Right renal cortex interstitium (tissue), 3 donors: ENCODE data around the gene CLEC4C. TPM values are rescaled to one million over a fixed set of nuclear protein-coding genes. Genes with fewer than 3 reads are reported as not detected.
"Not testable (repeated sequence)": the region's sequence is repeated elsewhere in the genome, so short reads cannot be mapped to it uniquely, and the experiment has no call there.

Experiments
- DNase-seq, 3 donors: peaks; one replicate each; pipeline ENCODE4 v3.0.0-alpha.2; 2013; ENCODE audit warnings: low read depth in 3 of 3, low spot score in 2 of 3
- polyA plus RNA-seq, 3 donors: library from polyadenylated mRNA; unstranded; fragments of 120-200 nt; gene quantifications; one replicate each; pipeline ENCODE4 v1.2.1, GENCODE V29; 2013; ENCODE audit not compliant: insufficient read length in 3 of 3

Gene CLEC4C
- polyA plus RNA-seq, result under 1 TPM in 1 of 3 donors, not detected in 2; 0.28 TPM

- no peak for DNase-seq
Measured at GRCh38 chr12:7747246-7747645, at the start of gene CLEC4C. Gene CLEC4C, minus strand, starts transcription at chr12:7747375. Its CDS starts 27 bp downstream, at chr12:7747348.

- DNase-seq, result no peak
Measured at GRCh38 chr12:7793211-7793610, 46.0 kb upstream of the CLEC4C start.

GRCh38 chr12:7788884-7789528 lies 41.8 kb upstream of the CLEC4C start, which contains the start of gene NANOG:
Gene NANOG, plus strand, starts transcription at chr12:7789402. Its CDS starts 213 bp downstream, at chr12:7789615.
- not testable (repeated sequence) for DNase-seq

GRCh38 chr12:7788294-7788660 lies 41.1 kb upstream of the CLEC4C start:
- no peak for DNase-seq

GRCh38 chr12:7787574-7788293 lies 40.6 kb upstream of the CLEC4C start:
- no peak for DNase-seq

GRCh38 chr12:7784701-7785100 lies 37.5 kb upstream of the CLEC4C start:
- no peak for DNase-seq

GRCh38 chr12:7783433-7783832 lies 36.3 kb upstream of the CLEC4C start:
- DNase-seq, result not testable (repeated sequence)

- DNase-seq, result no peak
Measured at GRCh38 chr12:7782055-7782454, 34.9 kb upstream of the CLEC4C start.

- no peak for DNase-seq
Measured at GRCh38 chr12:7781274-7781673, 34.1 kb upstream of the CLEC4C start.

GRCh38 chr12:7769999-7770398 lies 22.8 kb upstream of the CLEC4C start:
- DNase-seq, result no peak

GRCh38 chr12:7758766-7759140 lies 11.6 kb upstream of the CLEC4C start:
- DNase-seq, result no peak

GRCh38 chr12:7756993-7757392 lies 9.8 kb upstream of the CLEC4C start:
- DNase-seq, result no peak

GRCh38 chr12:7755668-7756067 lies 8.5 kb upstream of the CLEC4C start:
- DNase-seq, result not testable (repeated sequence)

GRCh38 chr12:7751941-7752922 lies 5.1 kb upstream of the CLEC4C start:
- DNase-seq, result not testable (repeated sequence)

GRCh38 chr12:7751394-7751793 lies 4.2 kb upstream of the CLEC4C start:
- DNase-seq, result no peak

- no peak for DNase-seq
Measured at GRCh38 chr12:7750350-7750749, 3.2 kb upstream of the CLEC4C start.

GRCh38 chr12:7749442-7749841 lies 2.3 kb upstream of the CLEC4C start:
- no peak for DNase-seq

- DNase-seq, result no peak
Measured at GRCh38 chr12:7748852-7749251, 1.7 kb upstream of the CLEC4C start.

- DNase-seq, result no peak
Measured at GRCh38 chr12:7732993-7733392, 14.2 kb downstream of the CLEC4C start.

GRCh38 chr12:7731486-7731885 lies 15.7 kb downstream of the CLEC4C start:
- peak in 1 of 3 donors; percentile 6 for DNase-seq

GRCh38 chr12:7730984-7731383 lies 16.2 kb downstream of the CLEC4C start:
- not testable (repeated sequence) for DNase-seq
